Cardiac muscle cell (in vitro differentiated cells and primary cell): Measurements from ENCODE around the gene SHMT1. TPM values are rescaled to one million over a fixed set of nuclear protein-coding genes. Genes with fewer than 3 reads are reported as not detected.

Experiments
- DNase-seq, 2 donors: peaks; one replicate each; pipeline versions ENCODE4 v3.0.0 to v3.0.0-alpha.2; 2010 to 2017; ENCODE audit warnings: low read depth in 1 of 2, low spot score in 1 of 2
- H3K27ac ChIP-seq: fragments of 200-600 bp; sonication (generic); 2 replicates; pipeline ENCODE4 v1.5.1; 2016
- H3K27me3 ChIP-seq: fragments of 200-600 bp; sonication (generic); 2 replicates; pipeline ENCODE4 v1.6.0; 2016; ENCODE audit warnings: control low read depth
- H3K36me3 ChIP-seq: fragments of 200-600 bp; sonication (generic); 2 replicates; pipeline ENCODE4 v1.5.1; 2016; ENCODE audit warnings: control low read depth
- H3K4me1 ChIP-seq: fragments of 200-600 bp; sonication (generic); 2 replicates; pipeline ENCODE4 v1.8.1; 2017; ENCODE audit warnings: low read depth, mild to moderate bottlenecking, mixed run types
- H3K4me3 ChIP-seq: fragments of 200-600 bp; sonication (generic); 2 replicates; pipeline ENCODE4 v1.5.1; 2016; ENCODE audit warnings: mild to moderate bottlenecking
- H3K9me3 ChIP-seq: fragments of 200-600 bp; sonication (generic); 2 replicates; pipeline ENCODE4 v1.5.1; 2017; ENCODE audit warnings: low read depth, mild to moderate bottlenecking, control low read depth
- polyA plus RNA-seq: library from polyadenylated mRNA; unstranded; fragments of >200 nt; fragmentation: Nextera tagmentation; extraction: Ambion mirVana; gene quantifications from 2 replicates; pipeline ENCODE4 v1.2.1, GENCODE V29; 2016
- total RNA-seq: library from RNA; depleted of rRNA; stranded (reverse); fragments of >200 nt; gene quantifications from 2 replicates; pipeline ENCODE4 v1.2.3, GENCODE V29; 2016
- TF ChIP-seq, protein P1 (sequence below): IDR thresholded peaks from 2 replicates; pipeline ENCODE4 v1.5.1; 2012; ENCODE audit warnings: low read depth, mild to moderate bottlenecking, low read length

The SHMT1 gene
- total and polyA plus RNA-seq, 2 experiments from 2014 or later = 24.8 to 30.6 TPM

- no peaks in the 10 kb centered on the region for H3K27me3 ChIP-seq
- peak overlapping the region; percentile 50 for H3K4me3 ChIP-seq
- no peak for DNase-seq
- TF ChIP-seq, protein P1, sequence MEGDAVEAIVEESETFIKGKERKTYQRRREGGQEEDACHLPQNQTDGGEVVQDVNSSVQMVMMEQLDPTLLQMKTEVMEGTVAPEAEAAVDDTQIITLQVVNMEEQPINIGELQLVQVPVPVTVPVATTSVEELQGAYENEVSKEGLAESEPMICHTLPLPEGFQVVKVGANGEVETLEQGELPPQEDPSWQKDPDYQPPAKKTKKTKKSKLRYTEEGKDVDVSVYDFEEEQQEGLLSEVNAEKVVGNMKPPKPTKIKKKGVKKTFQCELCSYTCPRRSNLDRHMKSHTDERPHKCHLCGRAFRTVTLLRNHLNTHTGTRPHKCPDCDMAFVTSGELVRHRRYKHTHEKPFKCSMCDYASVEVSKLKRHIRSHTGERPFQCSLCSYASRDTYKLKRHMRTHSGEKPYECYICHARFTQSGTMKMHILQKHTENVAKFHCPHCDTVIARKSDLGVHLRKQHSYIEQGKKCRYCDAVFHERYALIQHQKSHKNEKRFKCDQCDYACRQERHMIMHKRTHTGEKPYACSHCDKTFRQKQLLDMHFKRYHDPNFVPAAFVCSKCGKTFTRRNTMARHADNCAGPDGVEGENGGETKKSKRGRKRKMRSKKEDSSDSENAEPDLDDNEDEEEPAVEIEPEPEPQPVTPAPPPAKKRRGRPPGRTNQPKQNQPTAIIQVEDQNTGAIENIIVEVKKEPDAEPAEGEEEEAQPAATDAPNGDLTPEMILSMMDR = no peak
- peaks cover 3% of the 10 kb centered on the region for H3K36me3 ChIP-seq
- no peaks in the 10 kb centered on the region for H3K4me1 ChIP-seq
- no peaks in the 10 kb centered on the region for H3K9me3 ChIP-seq
- H3K27ac ChIP-seq = no peak overlapping the region
Observed at GRCh38 chr17:18361837-18362697, 1.3 kb downstream of the SHMT1 start.

DNA sequence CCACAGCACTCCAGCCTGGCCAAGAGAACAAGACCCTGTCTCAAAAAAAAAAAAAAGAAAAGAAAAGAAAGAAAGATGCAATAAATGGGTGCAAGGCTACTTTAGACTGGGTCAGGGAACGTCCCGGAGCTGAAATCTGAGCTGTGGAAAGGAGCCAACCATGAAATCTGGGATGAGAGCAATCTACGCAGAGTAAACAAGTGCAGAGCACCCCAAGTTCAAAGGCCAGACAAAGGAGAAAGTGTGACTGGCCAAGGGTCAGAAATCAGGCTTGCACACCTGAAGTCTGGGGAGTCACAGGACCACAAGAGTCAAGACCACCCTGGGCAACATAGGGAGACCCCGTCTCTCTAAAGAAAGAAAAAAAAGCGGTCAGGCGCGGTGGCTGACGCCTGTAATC lies 2.8 kb downstream of the SHMT1 start:
- TF ChIP-seq, protein P1 = no peak

GRCh38 chr17:18356624-18357023 lies 6.7 kb downstream of the SHMT1 start:
- Histone ChIP-seq H3K27me3 (no peaks in the 10 kb centered on the region), H3K27ac (no peak overlapping the region), H3K36me3 (peaks cover 12% of the 10 kb centered on the region), H3K4me1 (no peaks in the 10 kb centered on the region), H3K4me3 (no peak overlapping the region), H3K9me3 (no peaks in the 10 kb centered on the region)
- peak in 1 of 2 donors; percentile 86 for DNase-seq
- TF ChIP-seq, protein P1 = no peak

More for the DNA sequence above, 2.8 kb downstream of the SHMT1 start:
- Histone ChIP-seq H3K9me3 (no peaks in the 10 kb centered on the region), H3K4me3 (no peak overlapping the region), H3K27me3 (no peaks in the 10 kb centered on the region), H3K27ac (no peak overlapping the region), H3K36me3 (peaks cover 3% of the 10 kb centered on the region), H3K4me1 (no peaks in the 10 kb centered on the region)
- no peak for DNase-seq

GRCh38 chr17:18353541-18353940 lies 9.8 kb downstream of the SHMT1 start:
- TF ChIP-seq, protein P1 = no peak
- no peak for DNase-seq
- H3K4me3 ChIP-seq = no peak overlapping the region

GRCh38 chr17:18344021-18344420 lies 19.3 kb downstream of the SHMT1 start:
- no peak overlapping the region for H3K4me3 ChIP-seq
- H3K36me3 ChIP-seq = peaks cover 31% of the 10 kb centered on the region
- no peaks in the 10 kb centered on the region for H3K27me3 ChIP-seq
- TF ChIP-seq, protein P1 = no peak
- no peak overlapping the region for H3K27ac ChIP-seq
- no peak for DNase-seq
- no peaks in the 10 kb centered on the region for H3K9me3 ChIP-seq
- H3K4me1 ChIP-seq = no peaks in the 10 kb centered on the region

More at GRCh38 chr17:18353541-18353940, 9.8 kb downstream of the SHMT1 start:
- Histone ChIP-seq H3K27ac (no peak overlapping the region), H3K27me3 (no peaks in the 10 kb centered on the region), H3K36me3 (peaks cover 12% of the 10 kb centered on the region), H3K9me3 (no peaks in the 10 kb centered on the region), H3K4me1 (no peaks in the 10 kb centered on the region)
